ES-I3 (cell line): ENCODE results near the gene KRTAP4-4.
"Not testable (repeated sequence)": the region's sequence is repeated elsewhere in the genome, so short reads cannot be mapped to it uniquely, and the experiment has no call there.

Source experiments
- H3K36me3 ChIP-seq: 2 replicates; pipeline ENCODE4 v1.6.1; 2013; ENCODE audit warnings: mild to moderate bottlenecking, low read length, control low read depth, moderate library complexity; ENCODE audit not compliant: insufficient read depth
- H3K4me1 ChIP-seq: 2 replicates; pipeline ENCODE4 v1.6.1; 2013; ENCODE audit warnings: mild to moderate bottlenecking, control low read depth, low read length; ENCODE audit not compliant: insufficient read depth
- H3K9ac ChIP-seq: 2 replicates; pipeline ENCODE4 v1.6.1; 2013; ENCODE audit warnings: low read depth, mild to moderate bottlenecking, low read length, moderate library complexity
- H3K9me3 ChIP-seq: 2 replicates; pipeline ENCODE4 v1.6.1; 2013; ENCODE audit warnings: mild to moderate bottlenecking, low read length, moderate library complexity; ENCODE audit not compliant: control insufficient read depth, insufficient read depth

Gene KRTAP4-4

DNA sequence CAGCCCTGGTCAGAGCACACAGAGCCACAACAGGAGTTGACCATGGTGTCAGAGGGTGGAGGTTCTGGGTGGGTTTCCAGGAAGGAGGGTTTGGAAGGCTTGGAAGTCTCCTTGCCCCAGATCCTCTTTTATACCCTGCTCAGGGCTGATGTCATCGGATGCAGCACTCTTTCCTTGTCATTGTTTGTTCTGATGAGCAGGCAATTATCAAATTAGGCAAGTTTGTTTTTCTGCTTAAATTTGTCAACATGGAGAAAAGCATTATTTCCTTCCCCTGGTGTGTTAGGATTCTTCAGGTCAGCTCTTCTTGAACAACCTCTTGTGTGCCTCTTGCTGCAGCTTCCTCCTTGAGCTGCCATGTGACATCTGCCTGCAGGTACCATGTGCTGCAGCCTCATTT is at the start of gene KRTAP4-4:
KRTAP4-4 (minus strand) TSS at position 101 of the 400 bp plus-strand sequence; CDS start at position 44, 57 bp downstream.
- Histone ChIP-seq H3K9me3 (no peaks in the 10 kb centered on the region), H3K9ac (no peak within 1 kb of the TSS), H3K4me1 (no peaks in the 10 kb centered on the region), H3K36me3 (no peaks in the 10 kb centered on the region)

DNA sequence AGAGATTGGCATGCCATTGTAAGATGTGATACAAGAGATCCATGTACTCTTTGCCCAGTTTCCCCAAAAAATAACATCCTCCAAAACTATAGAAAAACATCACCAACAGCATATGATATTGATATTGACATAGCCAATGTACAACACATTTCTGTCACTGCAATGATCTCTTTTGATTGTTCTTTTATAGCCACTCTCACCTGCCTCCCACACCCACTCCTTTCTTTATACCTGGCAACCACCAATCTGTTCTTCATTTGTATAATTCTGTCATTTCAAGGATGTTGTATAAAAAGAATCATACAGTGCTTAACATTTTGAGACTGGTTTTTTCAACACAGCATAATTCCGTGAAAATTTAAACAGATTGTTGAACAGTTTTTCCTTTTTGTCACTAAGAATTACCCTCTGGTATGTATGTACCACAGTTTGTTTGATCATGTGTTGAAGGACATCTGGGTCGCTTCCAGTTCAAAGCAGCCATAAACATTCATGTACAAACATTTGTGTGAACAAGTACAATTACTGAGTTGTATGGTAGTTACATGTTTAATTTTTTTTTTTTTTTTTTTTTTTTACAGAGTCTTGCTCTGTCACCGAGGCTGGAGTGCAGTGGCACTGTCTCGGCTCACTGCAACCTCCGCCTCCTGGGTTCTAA is 39.0 kb upstream of the KRTAP4-4 start:
- H3K9ac ChIP-seq: no peak overlapping the region
- no peaks in the 10 kb centered on the region for H3K9me3 ChIP-seq
- no peaks in the 10 kb centered on the region for H3K4me1 ChIP-seq
- H3K36me3 ChIP-seq: no peaks in the 10 kb centered on the region

DNA sequence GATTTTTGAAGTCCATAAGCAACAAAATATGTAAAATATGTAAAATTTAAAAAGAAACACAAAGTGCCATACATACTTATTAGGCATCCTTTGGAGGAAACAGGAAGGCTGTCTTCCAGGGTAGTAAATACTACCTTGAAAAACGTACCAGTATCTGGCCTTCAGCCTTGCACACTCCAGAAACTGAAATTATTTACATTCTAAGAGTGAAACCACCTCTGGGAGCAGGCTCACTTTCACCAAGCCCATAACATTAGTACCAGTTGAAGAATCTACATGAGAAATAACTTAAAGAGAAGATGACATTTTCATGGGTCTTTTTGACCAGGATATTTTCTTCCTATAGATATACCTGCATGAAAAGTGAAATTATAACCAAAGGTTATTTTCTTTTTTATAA is 35.5 kb upstream of the KRTAP4-4 start:
- H3K36me3 ChIP-seq: no peaks in the 10 kb centered on the region
- no peaks in the 10 kb centered on the region for H3K4me1 ChIP-seq
- no peaks in the 10 kb centered on the region for H3K9me3 ChIP-seq
- no peak overlapping the region for H3K9ac ChIP-seq

DNA sequence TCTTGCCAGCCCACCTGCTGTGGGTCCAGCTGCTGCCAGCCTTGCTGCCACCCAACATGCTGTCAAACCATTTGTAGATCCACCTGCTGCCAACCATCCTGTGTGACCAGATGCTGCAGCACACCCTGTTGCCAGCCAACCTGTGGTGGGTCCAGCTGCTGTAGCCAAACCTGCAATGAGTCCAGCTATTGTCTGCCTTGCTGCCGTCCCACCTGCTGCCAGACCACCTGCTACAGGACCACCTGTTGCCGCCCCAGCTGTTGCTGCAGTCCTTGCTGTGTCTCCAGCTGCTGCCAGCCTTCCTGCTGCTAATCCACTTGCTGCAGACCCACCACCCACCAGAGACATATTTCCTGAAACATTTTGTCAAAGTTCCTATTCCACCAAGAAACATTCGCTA is 29.8 kb upstream of the KRTAP4-4 start:
- H3K36me3 ChIP-seq: no peaks in the 10 kb centered on the region
- no peak overlapping the region for H3K9ac ChIP-seq
- no peaks in the 10 kb centered on the region for H3K9me3 ChIP-seq
- no peaks in the 10 kb centered on the region for H3K4me1 ChIP-seq

DNA sequence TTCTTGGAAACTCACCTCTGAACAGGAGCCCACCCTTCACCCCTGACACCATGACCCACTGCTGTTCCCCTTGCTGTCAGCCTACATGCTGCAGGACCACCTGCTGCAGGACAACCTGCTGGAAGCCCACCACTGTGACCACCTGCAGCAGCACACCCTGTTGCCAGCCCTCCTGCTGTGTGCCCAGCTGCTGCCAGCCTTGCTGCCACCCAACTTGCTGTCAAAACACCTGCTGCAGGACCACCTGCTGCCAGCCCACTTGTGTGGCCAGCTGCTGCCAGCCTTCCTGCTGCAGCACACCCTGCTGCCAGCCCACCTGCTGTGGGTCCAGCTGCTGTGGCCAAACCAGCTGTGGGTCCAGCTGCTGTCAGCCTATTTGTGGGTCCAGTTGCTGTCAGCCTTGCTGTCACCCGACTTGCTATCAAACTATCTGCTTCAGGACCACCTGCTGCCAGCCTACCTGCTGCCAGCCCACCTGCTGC is 29.3 kb upstream of the KRTAP4-4 start, which contains the start of gene KRTAP9-1:
KRTAP9-1 (plus strand) TSS at position 51 of the 482 bp plus-strand sequence; CDS start at position 51, 0 bp downstream.
- not testable (repeated sequence) for H3K36me3 ChIP-seq, H3K9ac ChIP-seq, H3K9me3 ChIP-seq, H3K4me1 ChIP-seq

DNA sequence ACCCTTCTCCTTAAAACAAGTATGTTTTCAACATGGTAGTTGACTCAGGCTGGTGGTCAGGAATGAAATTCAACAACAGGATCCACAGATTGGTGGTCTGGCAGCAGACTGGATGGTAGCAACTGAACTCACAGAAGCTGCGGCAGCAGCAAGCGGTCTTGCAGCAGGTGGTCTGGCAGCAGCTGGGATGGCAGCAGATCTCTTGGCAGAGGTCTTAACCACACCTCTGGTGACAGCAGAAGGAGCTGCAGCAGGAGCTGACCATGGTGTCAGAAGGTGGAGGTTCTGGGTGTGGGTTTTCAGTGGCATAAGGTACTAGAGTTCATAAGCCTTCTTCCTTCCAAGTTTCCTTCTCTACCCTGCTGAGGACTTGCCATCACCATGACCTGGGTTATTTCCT is 26.3 kb upstream of the KRTAP4-4 start:
- Histone ChIP-seq H3K36me3 (no peaks in the 10 kb centered on the region), H3K9me3 (no peaks in the 10 kb centered on the region), H3K4me1 (no peaks in the 10 kb centered on the region), H3K9ac (no peak overlapping the region)

DNA sequence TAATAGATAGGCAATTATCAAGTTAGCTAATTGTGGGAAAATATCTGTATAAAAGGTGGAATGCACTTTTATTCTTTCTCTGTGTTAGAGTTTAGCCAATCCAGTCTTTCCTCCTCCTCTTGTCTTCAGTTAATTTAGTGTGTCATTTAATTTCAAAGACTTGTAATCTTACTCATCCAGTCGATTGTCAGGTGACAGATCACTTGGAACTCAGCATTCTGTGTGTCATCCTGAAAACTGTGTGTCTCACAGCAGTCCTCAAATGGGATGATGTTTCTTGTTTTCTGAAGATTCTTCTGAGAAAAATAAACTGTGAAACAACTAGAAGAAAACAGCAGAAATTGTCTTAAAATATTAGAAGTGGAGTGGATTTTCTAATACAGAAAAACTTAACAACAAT is 24.5 kb upstream of the KRTAP4-4 start:
- no peaks in the 10 kb centered on the region for H3K9me3 ChIP-seq
- H3K36me3 ChIP-seq: no peaks in the 10 kb centered on the region
- no peak overlapping the region for H3K9ac ChIP-seq
- no peaks in the 10 kb centered on the region for H3K4me1 ChIP-seq

DNA sequence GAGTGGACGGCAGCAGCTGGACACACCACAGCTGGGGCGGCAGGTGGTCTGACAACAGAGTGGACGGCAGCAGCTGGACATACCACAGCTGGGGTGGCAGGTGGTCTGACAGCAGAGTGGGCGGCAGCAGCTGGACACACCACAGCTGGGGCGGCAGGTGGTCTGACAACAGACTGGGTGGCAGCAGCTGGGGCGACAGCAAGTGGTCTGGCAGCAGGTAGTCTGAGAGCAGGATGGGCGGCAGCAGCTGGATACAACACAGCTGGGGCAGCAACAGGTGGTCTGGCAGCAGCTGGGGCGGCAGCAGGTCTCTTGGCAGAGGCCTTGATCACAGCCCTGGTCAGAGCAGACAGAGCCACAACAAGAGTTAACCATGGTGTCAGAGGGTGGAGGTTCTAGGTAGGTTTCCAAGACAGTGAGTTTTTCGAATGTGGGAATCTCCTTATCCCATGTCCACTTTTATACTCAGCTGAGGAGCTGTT is 24.0 kb upstream of the KRTAP4-4 start, which contains the start of gene KRTAP4-1:
KRTAP4-1 (minus strand) TSS at position 432 of the 482 bp plus-strand sequence; CDS start at position 375, 57 bp downstream.
- no peak within 1 kb of the TSS for H3K9ac ChIP-seq
- H3K36me3 ChIP-seq: no peaks in the 10 kb centered on the region
- no peaks in the 10 kb centered on the region for H3K4me1 ChIP-seq
- no peaks in the 10 kb centered on the region for H3K9me3 ChIP-seq

DNA sequence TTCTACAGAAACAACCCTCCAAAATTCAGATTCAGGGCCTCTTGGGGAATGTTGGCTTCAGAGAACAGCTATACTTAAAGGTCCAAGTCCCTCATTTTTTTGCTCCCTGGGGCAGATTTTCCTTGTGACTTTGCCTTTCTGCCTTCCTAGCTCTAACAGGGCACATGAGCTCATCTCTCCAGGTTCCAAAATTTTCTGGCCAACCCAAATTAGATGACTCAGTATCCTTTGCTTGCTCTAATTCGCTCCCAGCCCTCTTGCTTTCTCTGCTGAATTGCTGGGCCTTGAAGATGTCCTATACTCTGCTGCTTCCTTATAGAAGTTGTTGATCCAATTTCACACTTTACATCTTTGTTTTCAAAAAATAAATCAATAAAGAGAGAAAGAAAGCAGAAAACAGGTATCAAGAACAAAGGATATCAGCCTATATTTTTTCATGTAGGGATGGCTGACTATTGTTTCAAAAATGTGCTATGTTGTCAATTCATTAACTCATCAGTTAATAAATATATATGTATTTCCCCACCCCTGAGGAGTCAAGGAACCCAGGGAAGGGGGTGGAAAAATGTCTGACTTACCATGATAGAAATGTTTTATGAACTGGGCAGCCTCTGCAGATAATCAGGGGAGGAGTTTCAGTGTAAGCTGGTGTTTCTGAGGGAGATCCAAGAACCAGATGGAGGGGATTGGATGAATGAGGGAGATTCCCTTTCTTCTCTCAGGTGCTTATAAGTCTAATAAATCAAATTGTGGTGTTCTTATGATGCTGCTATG is 18.5 kb upstream of the KRTAP4-4 start:
- Histone ChIP-seq H3K9ac (no peak overlapping the region), H3K36me3 (no peaks in the 10 kb centered on the region), H3K9me3 (no peaks in the 10 kb centered on the region), H3K4me1 (no peaks in the 10 kb centered on the region)

DNA sequence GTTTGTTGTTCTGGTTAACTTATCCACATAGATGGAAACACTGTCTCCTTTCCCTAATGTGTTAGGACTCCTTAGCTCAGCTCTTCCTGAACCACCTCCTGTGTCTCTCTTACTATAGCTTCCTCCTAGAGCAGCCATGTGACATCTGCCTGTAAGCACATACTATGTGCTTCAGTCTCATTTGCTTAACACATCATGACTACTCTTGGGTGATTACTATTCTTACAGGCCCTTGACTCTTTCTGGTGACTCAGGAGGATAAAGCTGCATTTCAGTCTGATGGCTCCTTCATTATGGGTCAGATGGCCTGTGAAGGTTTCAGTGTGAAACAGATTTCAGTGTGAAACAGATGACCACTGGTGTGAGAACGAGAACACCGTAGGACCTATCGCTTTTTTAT is 17.8 kb upstream of the KRTAP4-4 start:
- H3K4me1 ChIP-seq: no peaks in the 10 kb centered on the region
- no peak overlapping the region for H3K9ac ChIP-seq
- no peaks in the 10 kb centered on the region for H3K9me3 ChIP-seq
- H3K36me3 ChIP-seq: no peaks in the 10 kb centered on the region

DNA sequence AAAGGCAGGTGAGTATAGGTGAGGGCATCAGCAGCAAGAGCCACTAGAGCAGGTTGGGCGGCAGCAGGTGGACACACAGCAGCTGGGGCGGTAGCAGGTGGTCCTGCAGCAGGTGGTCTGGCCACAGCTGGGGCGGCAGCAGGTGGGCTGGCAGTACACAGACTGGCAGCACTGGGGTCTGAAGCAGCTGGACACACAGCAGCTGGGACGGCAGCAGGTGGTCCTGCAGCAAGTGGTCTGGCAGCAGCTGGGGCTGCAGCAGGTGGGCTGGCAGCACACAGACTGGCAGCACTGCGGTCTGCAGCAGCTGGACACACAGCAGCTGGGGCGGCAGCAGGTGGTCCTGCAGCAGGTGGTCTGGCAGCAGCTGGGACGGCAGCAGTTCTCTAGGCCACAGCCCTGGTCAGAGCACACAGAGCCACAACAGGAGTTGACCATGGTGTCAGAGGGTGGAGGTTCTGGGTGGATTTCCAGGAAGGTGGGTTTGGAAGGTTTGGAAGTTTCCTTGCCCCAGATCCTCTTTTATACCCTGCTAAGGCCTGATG is 17.3 kb upstream of the KRTAP4-4 start, which contains the start of gene KRTAP4-2:
KRTAP4-2 (minus strand) TSS at position 495 of the 545 bp plus-strand sequence; CDS start at position 438, 57 bp downstream.
- no peaks in the 10 kb centered on the region for H3K4me1 ChIP-seq
- H3K9ac ChIP-seq: no peak within 1 kb of the TSS
- H3K9me3 ChIP-seq: no peaks in the 10 kb centered on the region
- H3K36me3 ChIP-seq: no peaks in the 10 kb centered on the region

DNA sequence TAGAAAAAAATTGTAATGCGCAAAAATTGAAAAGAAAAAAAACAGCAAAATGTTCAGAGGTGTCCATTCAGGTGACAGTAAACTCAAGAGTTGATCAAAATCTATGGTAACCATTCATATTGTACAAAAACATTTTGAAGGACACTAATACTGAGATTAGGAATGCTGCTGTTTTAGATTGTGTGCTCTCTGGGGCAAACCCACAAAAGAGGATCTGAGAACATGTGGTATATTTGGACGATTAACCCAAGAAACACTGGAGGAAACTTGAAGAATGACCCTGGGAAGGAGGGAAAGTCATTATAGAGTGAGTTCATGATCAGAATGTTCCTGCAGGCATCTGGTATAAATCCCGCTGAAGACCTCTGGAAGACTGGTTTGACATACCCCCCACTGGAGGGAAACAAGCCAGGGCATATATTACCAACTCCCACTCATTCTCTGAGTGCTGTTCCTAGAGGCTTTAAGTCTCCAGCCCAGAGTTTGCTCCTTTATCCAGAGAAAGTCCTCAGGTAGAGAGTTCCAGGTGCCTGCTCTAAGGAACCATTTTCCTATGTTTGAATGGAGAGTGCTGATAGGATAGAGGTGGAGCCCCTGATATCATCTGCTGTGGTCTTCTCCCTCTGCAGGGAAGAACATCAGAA is 16.3 kb upstream of the KRTAP4-4 start:
- Histone ChIP-seq H3K9me3 (no peaks in the 10 kb centered on the region), H3K36me3 (no peaks in the 10 kb centered on the region), H3K9ac (no peak overlapping the region), H3K4me1 (no peaks in the 10 kb centered on the region)

DNA sequence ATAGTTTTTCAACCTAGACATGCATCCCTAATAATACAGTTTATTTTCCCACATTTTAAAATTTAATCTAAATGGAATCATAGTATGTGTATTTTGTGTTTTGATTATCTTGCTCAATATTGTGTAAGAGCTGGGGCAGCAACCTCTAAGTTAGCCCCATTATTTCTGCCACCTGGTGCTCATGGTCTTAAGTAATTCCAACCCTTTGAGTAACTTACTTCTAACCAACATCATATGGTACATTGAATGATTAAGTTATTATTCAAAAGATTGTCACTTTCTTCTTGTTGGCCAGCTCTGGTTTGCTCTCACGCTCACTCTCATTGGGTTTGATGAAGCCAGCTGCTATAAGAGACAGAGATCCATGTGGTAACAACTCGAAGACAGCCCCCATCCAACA is 11.3 kb upstream of the KRTAP4-4 start:
- H3K36me3 ChIP-seq: no peaks in the 10 kb centered on the region
- no peaks in the 10 kb centered on the region for H3K4me1 ChIP-seq
- no peak overlapping the region for H3K9ac ChIP-seq
- no peaks in the 10 kb centered on the region for H3K9me3 ChIP-seq

DNA sequence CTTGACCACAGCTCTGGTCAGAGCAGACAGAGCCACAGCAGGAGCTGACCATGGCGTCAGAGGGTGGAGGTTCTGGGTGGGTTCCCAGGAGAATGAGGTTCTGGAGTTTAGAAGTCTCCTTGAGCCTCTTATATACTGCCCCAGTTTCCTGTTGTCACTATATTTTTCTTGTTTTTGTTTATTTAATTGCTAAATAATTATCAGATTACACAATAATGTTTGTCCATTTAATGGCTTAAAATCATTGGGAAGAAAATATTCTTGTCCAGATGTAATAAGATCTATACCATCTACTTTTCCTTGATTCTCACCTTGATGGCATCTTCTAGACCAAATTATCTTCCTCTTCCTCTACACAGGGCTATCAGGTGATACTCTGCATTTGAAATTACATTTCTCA is 7.6 kb upstream of the KRTAP4-4 start, which contains the start of gene KRTAP4-3:
KRTAP4-3 (minus strand) TSS at position 101 of the 400 bp plus-strand sequence; CDS start at position 52, 49 bp downstream.
- Histone ChIP-seq H3K9me3 (no peaks in the 10 kb centered on the region), H3K4me1 (no peaks in the 10 kb centered on the region), H3K36me3 (no peaks in the 10 kb centered on the region), H3K9ac (no peak within 1 kb of the TSS)
